Activated CD8-positive, alpha-beta T cell treated with anti-CD3 and anti-CD28 coated beads, Interleukin-2, amount 10 ng/mL, durations not matched to agents 7 days and 5 days (primary cell): ENCODE results near the gene SDK2. TPM values are rescaled to one million over a fixed set of nuclear protein-coding genes. Genes with fewer than 3 reads are reported as not detected.

Experiments used
- ATAC-seq: fragments of 150-1000 bp; cut with Tn5 transposase; one replicate; pipeline ENCODE4 v1.10.0; 2021; ENCODE audit warnings: moderate library complexity
- CTCF ChIA-PET: fragments of 350-600 bp; sonication (Branson Sonifier 250); formaldehyde crosslinking; loops from one replicate; lab custom pipeline; 2021; ENCODE audit warnings: antibody characterized with exemption; lab: Charles Lee
- POLR2A ChIA-PET: fragments of 350-600 bp; sonication (Branson Sonifier 250); formaldehyde crosslinking; loops from one replicate; lab custom pipeline; 2021; ENCODE audit warnings: antibody characterized with exemption; lab: Charles Lee
- DNase-seq: peaks from one replicate; pipeline ENCODE4 v3.0.0-alpha.2; 2020
- H3K27ac Mint-ChIP-seq: one replicate; pipeline ENCODE4 v1.8.0; 2021; ENCODE audit warnings: mild to moderate bottlenecking, mixed read lengths
- H3K27me3 Mint-ChIP-seq: one replicate; pipeline ENCODE4 v1.8.0; 2021; ENCODE audit warnings: low read depth, mixed read lengths
- H3K36me3 Mint-ChIP-seq: one replicate; pipeline ENCODE4 v1.8.0; 2021; ENCODE audit warnings: low read depth, mixed read lengths
- H3K4me1 Mint-ChIP-seq: one replicate; pipeline ENCODE4 v1.8.0; 2021; ENCODE audit warnings: low read depth, mixed read lengths
- H3K4me3 Mint-ChIP-seq: one replicate; pipeline ENCODE4 v1.8.0; 2021; ENCODE audit warnings: mild to moderate bottlenecking, mixed read lengths
- H3K9me3 Mint-ChIP-seq: one replicate; pipeline ENCODE4 v1.8.0; 2022; ENCODE audit warnings: mixed read lengths; ENCODE audit not compliant: insufficient read depth
- total RNA-seq, 2 experiments: library from RNA; stranded (reverse); gene quantifications; one replicate each; pipeline ENCODE4 v1.2.3, GENCODE V29; 2021

SDK2 gene
- total RNA-seq, 2 experiments from 2014 or later, result 18.4 to 20.0 TPM

DNA sequence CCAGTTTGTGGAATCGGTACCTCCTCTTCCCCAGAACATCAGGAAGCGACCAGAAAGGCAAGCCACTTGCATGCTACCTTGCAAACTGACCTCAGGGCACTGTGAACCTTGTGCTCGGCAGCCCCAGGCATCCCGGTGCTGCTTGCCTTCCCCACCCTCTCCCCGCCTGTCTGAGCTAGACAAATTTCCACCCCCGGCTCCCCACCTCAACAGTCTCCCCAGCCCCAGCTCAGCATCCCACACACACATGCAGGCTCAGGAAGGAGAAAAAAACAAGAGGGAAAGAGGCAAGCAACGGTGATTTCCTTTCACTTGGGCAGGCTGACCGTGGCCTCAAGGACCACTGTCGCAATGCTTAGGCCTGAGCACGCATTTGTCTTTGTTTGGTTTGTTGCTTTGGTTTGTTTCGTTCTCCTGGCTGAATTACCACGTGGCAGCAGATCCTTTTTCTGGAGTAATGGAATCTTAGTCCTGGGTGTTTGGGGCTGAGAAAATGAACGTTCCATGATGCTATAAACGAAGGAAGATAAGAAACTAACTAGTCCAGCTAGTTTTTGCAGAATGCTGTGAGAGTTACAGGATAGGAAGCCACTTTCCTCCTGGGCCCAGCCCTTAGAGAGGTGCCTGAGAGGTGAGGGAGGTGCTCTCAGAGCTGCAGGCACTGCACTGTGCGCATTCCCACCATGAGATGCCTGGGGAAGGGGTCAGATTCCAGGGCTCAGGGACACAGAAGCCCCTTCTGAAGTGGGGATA, 27.9 kb downstream of the SDK2 start:
- ChIA-PET POLR2A (no interaction called here), CTCF (no interaction called here)
- Mint-ChIP-seq H3K36me3 (peaks cover 3% of the 10 kb centered on the region), H3K4me1 (peaks cover 7% of the 10 kb centered on the region), H3K9me3 (peaks cover 7% of the 10 kb centered on the region), H3K27me3 (peaks cover 7% of the 10 kb centered on the region), H3K4me3 (no peak overlapping the region), H3K27ac (no peak overlapping the region)
- no peak for ATAC-seq
- DNase-seq, result no peak

GRCh38 chr17:73614256-73614655, 30.0 kb downstream of the SDK2 start:
- DNase-seq (no peak), ATAC-seq (no peak)
- Mint-ChIP-seq H3K27ac (peak overlapping the region; percentile 56), H3K4me1 (peaks cover 7% of the 10 kb centered on the region), H3K27me3 (no peaks in the 10 kb centered on the region), H3K36me3 (peaks cover under 1% of the 10 kb centered on the region), H3K4me3 (no peak overlapping the region), H3K9me3 (peaks cover 3% of the 10 kb centered on the region)
- ChIA-PET CTCF (no interaction called here), POLR2A (no interaction called here)

GRCh38 chr17:73613271-73614233, 30.7 kb downstream of the SDK2 start:
- no peak for ATAC-seq
- Mint-ChIP-seq H3K4me3 (no peak overlapping the region), H3K4me1 (peaks cover 7% of the 10 kb centered on the region), H3K36me3 (no peaks in the 10 kb centered on the region), H3K9me3 (no peaks in the 10 kb centered on the region), H3K27me3 (no peaks in the 10 kb centered on the region), H3K27ac (no peak overlapping the region)
- DNase-seq, result no peak
- POLR2A ChIA-PET, result no interaction called here
- CTCF ChIA-PET, result no interaction called here

- H3K27ac Mint-ChIP-seq, result no peak overlapping the region
- ATAC-seq (no peak), DNase-seq (no peak)
- H3K9me3 Mint-ChIP-seq, result no peaks in the 10 kb centered on the region
- peaks cover 7% of the 10 kb centered on the region for H3K4me1 Mint-ChIP-seq
- CTCF ChIA-PET, result no interaction called here
- H3K27me3 Mint-ChIP-seq, result no peaks in the 10 kb centered on the region
- no peak overlapping the region for H3K4me3 Mint-ChIP-seq
- no peaks in the 10 kb centered on the region for H3K36me3 Mint-ChIP-seq
- POLR2A ChIA-PET, result no interaction called here
These were observed 32.2 kb downstream of the SDK2 start for GRCh38 chr17:73612031-73612472.

GRCh38 chr17:73611630-73612029, 32.6 kb downstream of the SDK2 start:
- DNase-seq (no peak), ATAC-seq (no peak)
- no peaks in the 10 kb centered on the region for H3K9me3 Mint-ChIP-seq
- no peak overlapping the region for H3K27ac Mint-ChIP-seq
- no peaks in the 10 kb centered on the region for H3K36me3 Mint-ChIP-seq
- ChIA-PET POLR2A (no interaction called here), CTCF (no interaction called here)
- peaks cover 7% of the 10 kb centered on the region for H3K4me1 Mint-ChIP-seq
- no peaks in the 10 kb centered on the region for H3K27me3 Mint-ChIP-seq
- no peak overlapping the region for H3K4me3 Mint-ChIP-seq

DNA sequence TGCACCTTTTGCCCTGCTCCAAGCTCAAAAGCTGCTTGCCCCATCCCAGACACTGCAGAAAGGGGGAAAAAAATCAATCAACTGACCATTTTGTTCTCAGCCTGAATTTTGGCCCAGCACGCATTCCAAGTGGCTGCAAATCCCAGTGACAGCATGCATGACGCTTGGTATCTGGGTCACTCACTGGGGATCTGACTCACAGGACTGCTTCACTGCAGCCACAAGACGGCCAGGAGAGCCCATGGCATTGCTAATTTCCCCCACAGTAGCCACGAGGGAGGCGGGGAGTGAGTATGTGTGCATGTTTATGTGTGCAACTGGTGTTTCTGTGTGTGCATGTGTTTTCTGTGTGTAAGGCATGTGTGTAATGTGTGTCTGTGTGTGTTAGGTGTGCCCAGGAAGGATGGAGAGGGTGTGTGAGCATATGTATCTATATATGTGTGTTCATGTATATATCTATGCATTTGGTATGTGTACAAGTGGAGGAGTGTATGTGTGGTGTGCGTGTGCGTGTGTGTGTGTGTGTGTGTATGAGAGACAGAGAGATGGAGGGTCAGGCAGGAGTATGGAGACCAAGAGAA, 33.8 kb downstream of the SDK2 start:
- H3K27me3 Mint-ChIP-seq, result no peaks in the 10 kb centered on the region
- DNase-seq, result no peak
- no peaks in the 10 kb centered on the region for H3K9me3 Mint-ChIP-seq
- POLR2A ChIA-PET, result no interaction called here
- H3K4me3 Mint-ChIP-seq, result no peak overlapping the region
- no peaks in the 10 kb centered on the region for H3K36me3 Mint-ChIP-seq
- CTCF ChIA-PET, result no interaction called here
- H3K27ac Mint-ChIP-seq, result no peak overlapping the region
- peaks cover 9% of the 10 kb centered on the region for H3K4me1 Mint-ChIP-seq
- no peak for ATAC-seq

DNA sequence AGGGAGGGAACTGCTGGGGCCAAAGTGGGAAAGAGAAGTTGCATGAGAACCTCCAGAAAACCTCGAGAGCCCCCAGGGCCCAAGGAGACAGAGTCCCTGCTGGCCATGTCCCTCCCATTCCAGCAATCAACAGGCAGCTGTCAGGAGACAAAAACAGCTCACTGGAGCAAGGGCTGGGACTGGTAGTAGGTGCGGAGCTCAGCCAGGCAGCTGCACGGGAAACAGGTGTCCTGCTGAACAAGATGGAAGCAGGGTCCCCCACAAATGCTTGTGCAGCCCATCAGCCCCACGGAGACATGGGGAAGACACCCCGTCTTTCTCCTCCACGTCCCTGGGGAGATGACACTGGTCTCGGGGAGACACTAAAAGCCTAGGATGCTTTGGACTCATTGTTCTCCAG, 34.5 kb downstream of the SDK2 start:
- H3K4me1 Mint-ChIP-seq, result peaks cover 5% of the 10 kb centered on the region
- CTCF ChIA-PET, result no interaction called here
- POLR2A ChIA-PET, result no interaction called here

GRCh38 chr17:73609060-73609459, 35.2 kb downstream of the SDK2 start:
- Mint-ChIP-seq H3K9me3 (no peaks in the 10 kb centered on the region), H3K27me3 (no peaks in the 10 kb centered on the region), H3K36me3 (peaks cover 3% of the 10 kb centered on the region), H3K4me1 (peaks cover 2% of the 10 kb centered on the region), H3K4me3 (no peak overlapping the region), H3K27ac (peak overlapping the region; percentile 37)
- ChIA-PET CTCF (no interaction called here), POLR2A (no interaction called here)
- ATAC-seq (no peak), DNase-seq (no peak)

More for the DNA sequence above, 34.5 kb downstream of the SDK2 start:
- Mint-ChIP-seq H3K4me3 (no peak overlapping the region), H3K27ac (no peak overlapping the region), H3K9me3 (no peaks in the 10 kb centered on the region), H3K27me3 (no peaks in the 10 kb centered on the region), H3K36me3 (peaks cover 3% of the 10 kb centered on the region)
- DNase-seq (no peak), ATAC-seq (no peak)

DNA sequence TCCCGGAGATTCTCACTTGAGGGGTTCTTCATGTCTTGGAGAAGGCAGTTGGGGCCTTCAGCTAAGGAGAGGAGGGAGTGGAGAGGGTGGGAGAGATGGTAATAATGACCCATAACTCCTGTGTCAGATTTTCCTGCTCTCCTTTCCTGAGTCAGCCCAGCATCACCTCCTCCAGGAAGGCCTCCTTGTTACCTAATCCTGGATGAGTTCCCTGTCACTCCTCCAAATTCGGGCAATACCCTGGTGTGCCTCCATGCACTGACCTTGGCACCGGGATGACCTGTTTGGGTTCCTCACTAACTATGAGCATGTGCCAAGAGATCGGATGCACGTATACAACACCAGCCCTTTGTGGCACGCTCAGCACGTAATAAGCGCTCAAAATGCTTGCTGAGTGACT, 38.8 kb downstream of the SDK2 start:
- Mint-ChIP-seq H3K27me3 (no peaks in the 10 kb centered on the region), H3K36me3 (peaks cover 3% of the 10 kb centered on the region), H3K4me1 (peaks cover 2% of the 10 kb centered on the region), H3K9me3 (peaks cover 4% of the 10 kb centered on the region), H3K4me3 (no peak overlapping the region), H3K27ac (no peak overlapping the region)
- DNase-seq (no peak), ATAC-seq (no peak)
- CTCF ChIA-PET, result no interaction called here
- POLR2A ChIA-PET, result no interaction called here

DNA sequence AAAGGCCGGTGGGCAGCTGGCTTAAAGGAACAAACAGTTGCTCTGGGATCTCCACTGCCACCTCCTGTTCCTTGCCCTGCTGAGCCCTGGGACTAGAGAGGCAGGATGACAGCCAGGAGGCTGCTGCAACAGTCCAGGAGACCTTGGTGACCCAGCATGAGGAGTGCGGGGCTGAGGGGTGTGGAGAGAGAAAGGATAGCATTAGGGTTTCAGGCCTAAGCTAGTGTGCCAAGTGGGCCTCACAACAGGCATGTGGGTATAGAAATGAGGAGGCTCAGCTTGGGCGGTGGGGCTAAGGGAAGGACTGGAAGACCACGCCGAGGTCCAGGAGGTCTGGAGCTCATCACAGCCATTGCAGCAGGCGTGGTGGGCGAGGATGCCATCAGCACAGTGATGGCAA, 39.8 kb downstream of the SDK2 start:
- H3K36me3 Mint-ChIP-seq, result peaks cover 3% of the 10 kb centered on the region
- ATAC-seq, result no peak

DNA sequence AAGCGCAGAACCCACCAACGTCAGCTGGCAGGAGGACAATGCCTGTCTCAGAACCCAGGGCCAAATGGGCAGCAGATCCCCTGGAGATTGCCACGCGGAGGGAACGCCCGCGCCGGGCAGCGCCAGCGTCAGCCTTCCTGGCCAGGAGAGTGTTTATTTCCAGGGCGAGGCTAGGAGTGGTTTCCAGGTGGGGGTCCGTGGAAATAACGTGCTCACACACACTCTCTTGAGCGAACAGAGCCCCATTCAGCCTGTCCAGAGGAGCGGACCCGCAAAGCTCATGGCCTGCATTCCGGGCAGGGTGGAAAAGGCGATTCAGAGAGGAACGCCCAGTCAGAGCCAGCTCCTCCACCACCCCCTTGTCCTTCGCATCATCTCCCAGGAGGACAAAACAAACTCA, 40.3 kb downstream of the SDK2 start:
- no peak overlapping the region for H3K4me3 Mint-ChIP-seq
- no peak overlapping the region for H3K27ac Mint-ChIP-seq
- peaks cover 2% of the 10 kb centered on the region for H3K4me1 Mint-ChIP-seq
- POLR2A ChIA-PET, result no interaction called here
- ATAC-seq, result no peak
- no peak for DNase-seq
- CTCF ChIA-PET, result no interaction called here
- H3K36me3 Mint-ChIP-seq, result peaks cover 3% of the 10 kb centered on the region
- peaks cover 4% of the 10 kb centered on the region for H3K9me3 Mint-ChIP-seq
- H3K27me3 Mint-ChIP-seq, result no peaks in the 10 kb centered on the region

More for the DNA sequence above, 39.8 kb downstream of the SDK2 start:
- Mint-ChIP-seq H3K27ac (no peak overlapping the region), H3K9me3 (peaks cover 4% of the 10 kb centered on the region), H3K27me3 (no peaks in the 10 kb centered on the region), H3K4me1 (peaks cover 2% of the 10 kb centered on the region), H3K4me3 (no peak overlapping the region)
- DNase-seq, result no peak
- ChIA-PET POLR2A (no interaction called here), CTCF (no interaction called here)
